ENCODE measurements around the gene FOXA2.
"Not testable (repeated sequence)": the region's sequence is repeated elsewhere in the genome, so short reads cannot be mapped to it uniquely, and the experiment has no call there.

Gene FOXA2

DNA sequence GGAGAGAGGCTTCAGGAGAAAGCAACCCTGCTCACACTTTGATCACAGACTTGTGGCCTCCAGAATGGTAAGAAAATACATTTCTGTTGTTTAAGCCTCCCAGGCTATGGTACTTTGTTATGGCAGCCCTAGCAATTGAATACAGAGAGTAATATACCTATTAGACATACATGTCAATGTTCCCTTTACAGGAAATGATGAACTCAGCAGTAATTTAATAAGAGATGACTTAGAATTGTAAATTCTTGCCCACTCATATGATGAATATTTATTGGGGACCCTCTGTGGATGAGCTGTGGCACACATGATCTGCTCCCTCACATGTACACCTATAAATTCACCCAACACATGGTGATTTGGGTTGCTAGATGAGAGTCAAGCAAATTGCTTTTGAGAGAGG is 20.4 kb upstream of the FOXA2 start:
- DNase-seq (ENCODE audit: low spot score in 2 of 2) (no peak), ATAC-seq (replicated peaks; ENCODE audit: extremely low read depth, poor library complexity, severe bottlenecking) (no peak)
- no peaks in the 10 kb centered on the region for H3K27me3 Mint-ChIP-seq
- no peak overlapping the region for H3K27ac Mint-ChIP-seq (ENCODE audit: low read depth)
- H3K9me3 Mint-ChIP-seq = peaks cover 6% of the 10 kb centered on the region
- no peaks in the 10 kb centered on the region for H3K36me3 Mint-ChIP-seq (ENCODE audit: insufficient read depth)
- no peaks in the 10 kb centered on the region for H3K4me1 Mint-ChIP-seq
- H3K4me3 Mint-ChIP-seq = no peak overlapping the region

- H3K36me3 Mint-ChIP-seq (ENCODE audit: insufficient read depth) = no peaks in the 10 kb centered on the region
- no peaks in the 10 kb centered on the region for H3K4me1 Mint-ChIP-seq
- no peaks in the 10 kb centered on the region for H3K27me3 Mint-ChIP-seq
- peaks cover 14% of the 10 kb centered on the region for H3K9me3 Mint-ChIP-seq
- H3K4me3 Mint-ChIP-seq = no peak overlapping the region
- H3K27ac Mint-ChIP-seq (ENCODE audit: low read depth) = no peak overlapping the region
- ATAC-seq (replicated peaks; ENCODE audit: extremely low read depth, poor library complexity, severe bottlenecking) (no peak), DNase-seq (ENCODE audit: low spot score in 2 of 2) (no peak)
Measured at GRCh38 chr20:22601361-22602141, 17.2 kb upstream of the FOXA2 start.

DNA sequence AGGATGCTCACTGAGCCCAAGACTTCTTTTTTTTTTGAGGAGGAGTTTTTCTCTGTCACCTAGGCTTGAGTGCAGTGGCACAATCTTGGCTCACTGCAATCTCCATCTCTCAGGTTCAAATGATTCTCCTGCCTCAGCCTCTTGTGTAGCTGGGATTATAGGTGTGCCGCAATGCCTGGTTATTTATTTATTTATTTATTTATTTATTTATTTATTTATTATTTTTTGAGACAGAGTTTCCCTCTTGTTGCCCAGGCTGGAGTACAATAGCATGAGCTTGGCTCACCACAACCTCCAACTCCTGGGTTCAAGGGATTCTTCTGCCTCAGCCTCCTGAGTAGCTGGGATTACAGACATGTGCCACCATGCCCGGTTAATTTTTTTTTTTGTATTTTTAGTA is 14.9 kb upstream of the FOXA2 start:
- H3K36me3 Mint-ChIP-seq (ENCODE audit: insufficient read depth); H3K4me1 Mint-ChIP-seq; ATAC-seq (replicated peaks; ENCODE audit: extremely low read depth, poor library complexity, severe bottlenecking): not testable (repeated sequence)

DNA sequence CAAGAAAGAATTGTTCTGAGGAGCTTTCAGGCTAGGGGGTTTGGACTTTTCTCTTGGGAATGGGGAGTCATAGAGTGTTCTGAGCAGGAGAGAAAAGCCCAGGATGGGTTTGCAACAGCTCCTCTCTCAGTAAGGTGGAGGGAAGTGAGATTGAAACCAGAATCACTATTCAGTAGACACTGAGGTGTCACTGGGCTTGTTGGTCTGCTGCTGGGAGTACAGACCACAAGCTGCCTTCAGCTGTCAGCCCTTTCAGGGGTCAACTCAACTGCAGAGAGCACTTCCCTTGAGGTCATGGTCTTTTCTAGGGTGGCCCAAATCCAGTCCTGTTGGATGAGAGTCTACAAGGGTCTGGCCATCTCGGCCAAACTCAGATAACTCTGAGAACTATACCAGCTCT is 12.9 kb upstream of the FOXA2 start:
- DNase-seq (ENCODE audit: low spot score in 2 of 2) (no peak), ATAC-seq (replicated peaks; ENCODE audit: extremely low read depth, poor library complexity, severe bottlenecking) (no peak)
- no peak overlapping the region for H3K27ac Mint-ChIP-seq (ENCODE audit: low read depth)
- no peaks in the 10 kb centered on the region for H3K36me3 Mint-ChIP-seq (ENCODE audit: insufficient read depth)
- peaks cover 13% of the 10 kb centered on the region for H3K9me3 Mint-ChIP-seq
- no peak overlapping the region for H3K4me3 Mint-ChIP-seq
- H3K27me3 Mint-ChIP-seq = no peaks in the 10 kb centered on the region
- no peaks in the 10 kb centered on the region for H3K4me1 Mint-ChIP-seq

More for the DNA sequence above, 14.9 kb upstream of the FOXA2 start:
- peaks cover 13% of the 10 kb centered on the region for H3K9me3 Mint-ChIP-seq
- not testable (repeated sequence) for H3K4me3 Mint-ChIP-seq; DNase-seq (ENCODE audit: low spot score in 2 of 2); H3K27ac Mint-ChIP-seq (ENCODE audit: low read depth); H3K27me3 Mint-ChIP-seq

GRCh38 chr20:22590662-22591061 is 6.3 kb upstream of the FOXA2 start:
- Mint-ChIP-seq H3K36me3 (ENCODE audit: insufficient read depth) (no peaks in the 10 kb centered on the region), H3K4me1 (no peaks in the 10 kb centered on the region), H3K27ac (ENCODE audit: low read depth) (no peak overlapping the region), H3K27me3 (peaks cover 34% of the 10 kb centered on the region), H3K4me3 (no peak overlapping the region), H3K9me3 (peaks cover 7% of the 10 kb centered on the region)
- ATAC-seq (replicated peaks; ENCODE audit: extremely low read depth, poor library complexity, severe bottlenecking) (no peak), DNase-seq (ENCODE audit: low spot score in 2 of 2) (no peak)

GRCh38 chr20:22586645-22587310 is 2.4 kb upstream of the FOXA2 start:
- Mint-ChIP-seq H3K9me3 (peaks cover 7% of the 10 kb centered on the region), H3K27me3 (peaks cover 42% of the 10 kb centered on the region), H3K4me3 (no peak overlapping the region), H3K4me1 (no peaks in the 10 kb centered on the region), H3K27ac (ENCODE audit: low read depth) (no peak overlapping the region), H3K36me3 (ENCODE audit: insufficient read depth) (no peaks in the 10 kb centered on the region)
- DNase-seq (ENCODE audit: low spot score in 2 of 2) (no peak), ATAC-seq (replicated peaks; ENCODE audit: extremely low read depth, poor library complexity, severe bottlenecking) (no peak)

- Mint-ChIP-seq H3K9me3 (peaks cover 7% of the 10 kb centered on the region), H3K27ac (ENCODE audit: low read depth) (no peak overlapping the region), H3K27me3 (peaks cover 51% of the 10 kb centered on the region)
Measured at GRCh38 chr20:22585786-22586493, 1.6 kb upstream of the FOXA2 start.

GRCh38 chr20:22584922-22585785 is 782 bp upstream of the FOXA2 start:
- no peaks in the 10 kb centered on the region for H3K36me3 Mint-ChIP-seq (ENCODE audit: insufficient read depth)
- H3K4me3 Mint-ChIP-seq = no peak overlapping the region
- no peak overlapping the region for H3K27ac Mint-ChIP-seq (ENCODE audit: low read depth)
- H3K27me3 Mint-ChIP-seq = peaks cover 59% of the 10 kb centered on the region
- DNase-seq (ENCODE audit: low spot score in 2 of 2) (no peak), ATAC-seq (replicated peaks; ENCODE audit: extremely low read depth, poor library complexity, severe bottlenecking) (no peak)
- H3K9me3 Mint-ChIP-seq = peaks cover 7% of the 10 kb centered on the region
- no peaks in the 10 kb centered on the region for H3K4me1 Mint-ChIP-seq

More at GRCh38 chr20:22585786-22586493, 1.6 kb upstream of the FOXA2 start:
- no peak for DNase-seq (ENCODE audit: low spot score in 2 of 2)
- Mint-ChIP-seq H3K4me1 (no peaks in the 10 kb centered on the region), H3K4me3 (no peak overlapping the region), H3K36me3 (ENCODE audit: insufficient read depth) (no peaks in the 10 kb centered on the region)
- no peak for ATAC-seq (replicated peaks; ENCODE audit: extremely low read depth, poor library complexity, severe bottlenecking)

- Mint-ChIP-seq H3K36me3 (ENCODE audit: insufficient read depth) (no peaks in the 10 kb centered on the region), H3K27ac (ENCODE audit: low read depth) (no peak overlapping the region), H3K27me3 (peaks cover 61% of the 10 kb centered on the region), H3K4me1 (no peaks in the 10 kb centered on the region), H3K9me3 (peaks cover 3% of the 10 kb centered on the region), H3K4me3 (no peak overlapping the region)
- ATAC-seq (replicated peaks; ENCODE audit: extremely low read depth, poor library complexity, severe bottlenecking) = no peak
- no peak for DNase-seq (ENCODE audit: low spot score in 2 of 2)
Measured at GRCh38 chr20:22583773-22584521, 425 bp downstream of the FOXA2 start.

- no peaks in the 10 kb centered on the region for H3K9me3 Mint-ChIP-seq
Measured at GRCh38 chr20:22582964-22583772, 1.2 kb downstream of the FOXA2 start.

GRCh38 chr20:22582386-22582963 is 1.9 kb downstream of the FOXA2 start:
- no peaks in the 10 kb centered on the region for H3K36me3 Mint-ChIP-seq (ENCODE audit: insufficient read depth)
- no peaks in the 10 kb centered on the region for H3K4me1 Mint-ChIP-seq
- H3K9me3 Mint-ChIP-seq = no peaks in the 10 kb centered on the region
- H3K27ac Mint-ChIP-seq (ENCODE audit: low read depth) = no peak overlapping the region
- no peak for DNase-seq (ENCODE audit: low spot score in 2 of 2)
- no peak overlapping the region for H3K4me3 Mint-ChIP-seq
- H3K27me3 Mint-ChIP-seq = peaks cover 66% of the 10 kb centered on the region
- ATAC-seq (replicated peaks; ENCODE audit: extremely low read depth, poor library complexity, severe bottlenecking) = no peak

More at GRCh38 chr20:22582964-22583772, 1.2 kb downstream of the FOXA2 start:
- Mint-ChIP-seq H3K4me3 (no peak overlapping the region), H3K27ac (ENCODE audit: low read depth) (no peak overlapping the region), H3K27me3 (peaks cover 65% of the 10 kb centered on the region), H3K4me1 (no peaks in the 10 kb centered on the region), H3K36me3 (ENCODE audit: insufficient read depth) (no peaks in the 10 kb centered on the region)
- DNase-seq (ENCODE audit: low spot score in 2 of 2) (no peak), ATAC-seq (replicated peaks; ENCODE audit: extremely low read depth, poor library complexity, severe bottlenecking) (no peak)
